Endodermal cell (in vitro differentiated cells): ENCODE measurements around the gene CNTN1. TPM values are rescaled to one million over a fixed set of nuclear protein-coding genes. Genes with fewer than 3 reads are reported as not detected.

ENCODE experiments used
- DNase-seq: peaks from one replicate; pipeline ENCODE4 v3.0.0-alpha.2; 2017
- H3K27ac ChIP-seq: 2 replicates; pipeline ENCODE4 v1.5.1; 2013; ENCODE audit warnings: mild to moderate bottlenecking, low read depth, low read length, moderate library complexity
- H3K27me3 ChIP-seq: 2 replicates; pipeline ENCODE4 v1.6.1; 2013; ENCODE audit warnings: mild to moderate bottlenecking, low read length, moderate library complexity; ENCODE audit not compliant: insufficient read depth, control insufficient read depth, poor library complexity, severe bottlenecking
- H3K36me3 ChIP-seq: 2 replicates; pipeline ENCODE4 v1.7.0; 2013; ENCODE audit warnings: mild to moderate bottlenecking, low read length, moderate library complexity; ENCODE audit not compliant: control insufficient read depth, insufficient read depth
- H3K4me1 ChIP-seq: one replicate; pipeline ENCODE4 v1.7.0; 2013; ENCODE audit warnings: low read length; ENCODE audit not compliant: control insufficient read depth, insufficient read depth
- H3K4me3 ChIP-seq: 2 replicates; pipeline ENCODE4 v1.5.1; 2013; ENCODE audit warnings: mild to moderate bottlenecking, low read length, moderate library complexity
- H3K9ac ChIP-seq: 2 replicates; pipeline ENCODE4 v1.6.1; 2013; ENCODE audit warnings: mild to moderate bottlenecking, low read length, moderate library complexity; ENCODE audit not compliant: poor library complexity, severe bottlenecking; ENCODE audit errors: extremely low read depth
- H3K9me3 ChIP-seq: 2 replicates; pipeline ENCODE4 v1.6.1; 2013; ENCODE audit warnings: mild to moderate bottlenecking, low read length, moderate library complexity; ENCODE audit not compliant: control insufficient read depth
- H3K27ac Mint-ChIP-seq: 2 replicates; pipeline ENCODE4 v1.8.0; 2020; ENCODE audit warnings: mixed read lengths
- H3K27me3 Mint-ChIP-seq: 2 replicates; pipeline ENCODE4 v1.8.0; 2021; ENCODE audit warnings: mild to moderate bottlenecking, mixed read lengths; ENCODE audit not compliant: insufficient read depth
- H3K36me3 Mint-ChIP-seq: 2 replicates; pipeline ENCODE4 v1.8.0; 2020; ENCODE audit warnings: low read depth, mixed read lengths
- H3K4me1 Mint-ChIP-seq: 2 replicates; pipeline ENCODE4 v1.8.0; 2020; ENCODE audit warnings: mixed read lengths
- H3K4me3 Mint-ChIP-seq: 2 replicates; pipeline ENCODE4 v1.8.0; 2020; ENCODE audit warnings: mild to moderate bottlenecking, moderate library complexity, mixed read lengths
- H3K9me3 Mint-ChIP-seq: 2 replicates; pipeline ENCODE4 v1.8.0; 2020; ENCODE audit warnings: mild to moderate bottlenecking, mixed read lengths
- WGBS, 2 experiments: methylation state at CpG; one replicate each; pipeline versions ENCODE4 v1.1.5 to v1.1.7; 2013; ENCODE audit warnings: missing lambda C conversion rate in 2 of 2, mixed read lengths in 1 of 2; ENCODE audit not compliant: insufficient coverage in 1 of 2, insufficient read length in 1 of 2; 5-methylcytosine and 5-hydroxymethylcytosine counted together
- total RNA-seq, 2 donors: library from RNA; stranded (reverse); fragmentation: NEBNext Ultra II Directional in 1 of 2; extraction: Animal tissue kit (Norgen Biotek cat#: 25700) in 1 of 2; gene quantifications; 2 replicates in 1 of 2; 3 replicates in 1 of 2; pipeline ENCODE4 v1.2.1, GENCODE V29; 2021
- TF ChIP-seq, protein P1 (sequence below): fragments of 200-600 bp; sonication (generic); conservative IDR thresholded peaks from 2 replicates; pipeline ENCODE4 v1.5.0; 2021; ENCODE audit warnings: antibody characterized with exemption, mild to moderate bottlenecking

The CNTN1 gene
- total RNA-seq, 2 donors from 2014 or later, result 8.4 to 8.6 TPM

DNA sequence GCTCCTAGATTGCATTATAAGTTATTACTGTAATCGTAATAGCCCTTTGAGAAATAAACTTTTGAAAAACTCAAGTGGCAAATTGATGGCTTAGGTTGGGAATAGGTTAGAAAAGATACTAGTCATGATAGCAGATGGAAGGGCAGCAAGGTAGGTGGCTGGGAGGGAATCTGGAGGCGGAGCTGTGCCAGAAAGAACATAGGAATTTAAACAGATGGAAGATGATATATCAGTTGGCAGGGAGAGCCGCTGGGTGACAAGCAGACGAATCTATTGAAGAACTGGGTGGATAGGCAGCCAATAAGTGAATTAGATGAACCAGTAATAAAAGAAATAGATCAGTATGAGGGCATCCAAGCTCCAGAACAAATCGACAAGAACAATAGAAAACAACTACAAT, 142.1 kb downstream of the CNTN1 start:
- Histone ChIP-seq H3K4me3 (no peak overlapping the region), H3K9me3 (no peaks in the 10 kb centered on the region), H3K27ac (no peak overlapping the region), H3K9ac (no peak overlapping the region), H3K4me1 (no peaks in the 10 kb centered on the region), H3K27me3 (no peaks in the 10 kb centered on the region), H3K36me3 (no peaks in the 10 kb centered on the region)
- Mint-ChIP-seq H3K4me3 (no peak overlapping the region), H3K27me3 (no peaks in the 10 kb centered on the region), H3K9me3 (no peaks in the 10 kb centered on the region), H3K36me3 (no peaks in the 10 kb centered on the region), H3K27ac (no peak overlapping the region), H3K4me1 (peaks cover 7% of the 10 kb centered on the region)
- TF ChIP-seq, protein P1, sequence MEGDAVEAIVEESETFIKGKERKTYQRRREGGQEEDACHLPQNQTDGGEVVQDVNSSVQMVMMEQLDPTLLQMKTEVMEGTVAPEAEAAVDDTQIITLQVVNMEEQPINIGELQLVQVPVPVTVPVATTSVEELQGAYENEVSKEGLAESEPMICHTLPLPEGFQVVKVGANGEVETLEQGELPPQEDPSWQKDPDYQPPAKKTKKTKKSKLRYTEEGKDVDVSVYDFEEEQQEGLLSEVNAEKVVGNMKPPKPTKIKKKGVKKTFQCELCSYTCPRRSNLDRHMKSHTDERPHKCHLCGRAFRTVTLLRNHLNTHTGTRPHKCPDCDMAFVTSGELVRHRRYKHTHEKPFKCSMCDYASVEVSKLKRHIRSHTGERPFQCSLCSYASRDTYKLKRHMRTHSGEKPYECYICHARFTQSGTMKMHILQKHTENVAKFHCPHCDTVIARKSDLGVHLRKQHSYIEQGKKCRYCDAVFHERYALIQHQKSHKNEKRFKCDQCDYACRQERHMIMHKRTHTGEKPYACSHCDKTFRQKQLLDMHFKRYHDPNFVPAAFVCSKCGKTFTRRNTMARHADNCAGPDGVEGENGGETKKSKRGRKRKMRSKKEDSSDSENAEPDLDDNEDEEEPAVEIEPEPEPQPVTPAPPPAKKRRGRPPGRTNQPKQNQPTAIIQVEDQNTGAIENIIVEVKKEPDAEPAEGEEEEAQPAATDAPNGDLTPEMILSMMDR, result no peak
- no peak for DNase-seq
- 88 to 91% methylated on average over 4 to 5 of the region's 5 CpGs for WGBS, 2 experiments

DNA sequence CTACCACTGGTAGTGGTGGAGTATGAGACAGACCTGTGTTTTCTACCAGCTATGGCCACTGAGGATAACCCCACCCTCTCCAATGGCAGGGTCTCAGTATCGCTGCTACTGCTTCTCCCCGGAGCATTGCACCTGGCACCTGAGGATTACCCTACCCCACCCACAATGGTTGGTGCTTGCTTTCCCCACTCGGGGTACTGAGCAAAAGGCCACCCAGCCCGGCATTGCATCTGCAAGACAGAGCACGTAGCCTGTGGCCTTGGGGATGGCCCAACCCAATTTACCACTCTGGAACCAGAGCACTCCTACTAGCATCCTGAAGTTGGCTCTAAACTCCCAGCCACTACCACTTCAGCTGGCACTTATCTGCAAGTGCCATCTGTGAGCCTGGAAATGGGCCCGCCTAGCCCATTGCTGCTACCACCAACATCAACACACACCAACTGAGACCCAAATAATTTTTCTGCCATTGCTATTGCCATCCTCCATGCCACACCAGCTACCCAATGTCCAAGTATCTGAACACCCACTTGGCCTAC, 145.7 kb downstream of the CNTN1 start:
- Mint-ChIP-seq H3K4me1 (peaks cover 1% of the 10 kb centered on the region), H3K9me3 (no peaks in the 10 kb centered on the region), H3K27me3 (no peaks in the 10 kb centered on the region), H3K4me3 (no peak overlapping the region), H3K27ac (no peak overlapping the region), H3K36me3 (no peaks in the 10 kb centered on the region)
- WGBS, 2 experiments, result 90 to 100% methylated on average over 2 to 6 of the region's 6 CpGs
- Histone ChIP-seq H3K4me3 (no peak overlapping the region), H3K36me3 (no peaks in the 10 kb centered on the region), H3K9me3 (no peaks in the 10 kb centered on the region), H3K27me3 (no peaks in the 10 kb centered on the region), H3K9ac (no peak overlapping the region), H3K4me1 (no peaks in the 10 kb centered on the region), H3K27ac (no peak overlapping the region)
- DNase-seq, result no peak
- TF ChIP-seq, protein P1, result no peak

DNA sequence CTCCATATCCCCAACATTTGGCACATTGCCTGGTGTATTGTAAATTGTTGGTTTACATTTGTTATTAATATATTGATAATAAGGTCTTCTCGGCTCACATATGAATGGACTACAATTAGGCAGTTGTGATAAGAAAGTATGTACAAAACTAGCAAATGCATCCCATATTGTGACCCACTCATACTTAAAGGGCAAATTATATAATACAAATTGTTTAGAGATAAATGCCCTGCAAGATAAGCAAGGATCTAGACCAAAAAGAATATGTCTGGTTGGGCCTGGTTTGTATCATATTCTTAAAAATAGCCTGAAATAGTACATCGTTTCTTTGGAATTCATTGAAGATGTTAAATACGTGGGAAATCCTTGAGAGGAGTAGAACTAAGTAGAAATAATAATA, 151.3 kb downstream of the CNTN1 start:
- 92 to 95% methylated on average over 2 of the region's 3 CpGs for WGBS, 2 experiments
- DNase-seq, result no peak
- TF ChIP-seq, protein P1, result no peak
- Mint-ChIP-seq H3K9me3 (peaks cover 16% of the 10 kb centered on the region), H3K4me3 (no peak overlapping the region), H3K27me3 (no peaks in the 10 kb centered on the region), H3K4me1 (no peaks in the 10 kb centered on the region), H3K27ac (no peak overlapping the region), H3K36me3 (no peaks in the 10 kb centered on the region)
- no peaks in the 10 kb centered on the region for H3K4me1 ChIP-seq
- H3K36me3 ChIP-seq, result no peaks in the 10 kb centered on the region
- no peaks in the 10 kb centered on the region for H3K9me3 ChIP-seq
- no peaks in the 10 kb centered on the region for H3K27me3 ChIP-seq
- no peak overlapping the region for H3K4me3 ChIP-seq
- no peak overlapping the region for H3K27ac ChIP-seq
- H3K9ac ChIP-seq, result no peak overlapping the region
